ENCODE results near the gene THSD4.
A peak's percentile ranks its signal among the peaks of the same experiment; 100 is the strongest.

THSD4 gene

DNA sequence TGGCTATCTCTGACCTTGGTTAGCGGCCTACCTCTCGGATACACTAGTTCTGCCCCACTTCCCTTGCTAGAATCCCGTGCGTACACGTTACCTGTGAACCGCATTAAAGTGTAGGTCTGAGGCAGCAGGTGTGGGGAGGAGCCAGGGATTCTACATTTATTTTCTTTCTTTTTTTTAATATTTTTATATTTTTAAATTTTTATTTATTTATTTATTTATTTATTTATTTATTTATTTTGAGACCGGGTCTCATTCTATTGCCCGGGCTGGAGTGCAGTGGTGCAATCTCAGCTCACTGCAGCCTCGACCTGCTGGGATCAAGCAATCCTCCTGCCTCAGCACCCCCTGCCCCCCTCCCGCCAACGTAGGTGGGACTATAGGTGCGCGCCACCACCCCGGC, 634.2 kb downstream of the THSD4 start:
- Histone ChIP-seq H3K79me2 (ENCODE audit: low read length) (no peaks in the 10 kb centered on the region), H3K4me2 (ENCODE audit: low read depth, low read length) (no peak overlapping the region), H3F3A (ENCODE audit: insufficient read depth, low read length) (no peaks in the 10 kb centered on the region), H3K27me3 (replicated peaks; ENCODE audit: insufficient read depth, low read length) (no peaks in the 10 kb centered on the region), H4K20me1 (ENCODE audit: insufficient read depth, low read length) (no peaks in the 10 kb centered on the region), H3K9ac (ENCODE audit: low read length) (no peak overlapping the region), H3K4me1 (ENCODE audit: low read length) (no peaks in the 10 kb centered on the region), H3K9me2 (replicated peaks; ENCODE audit: insufficient read depth, low read length) (no peaks in the 10 kb centered on the region), H2AFZ (ENCODE audit: low read length) (no peak overlapping the region), H3K36me3 (replicated peaks; ENCODE audit: insufficient read depth, low read length) (no peaks in the 10 kb centered on the region), H3K9me3 (replicated peaks; ENCODE audit: insufficient read depth, low read length) (no peaks in the 10 kb centered on the region), H3K4me3 (ENCODE audit: low read length) (no peak overlapping the region), H3K27ac (ENCODE audit: low read length) (no peak overlapping the region)
- no peak for DNase-seq
- TF ChIP-seq EZH2phosphoT487 (IDR thresholded peaks at IDR 0.05; ENCODE audit: low read length) (no peak), CTCF (IDR thresholded peaks at IDR 0.05; ENCODE audit: low read length) (no peak), EZH2 (optimal IDR thresholded peaks at IDR 0.05; ENCODE audit: low read depth, low read length) (no peak)

DNA sequence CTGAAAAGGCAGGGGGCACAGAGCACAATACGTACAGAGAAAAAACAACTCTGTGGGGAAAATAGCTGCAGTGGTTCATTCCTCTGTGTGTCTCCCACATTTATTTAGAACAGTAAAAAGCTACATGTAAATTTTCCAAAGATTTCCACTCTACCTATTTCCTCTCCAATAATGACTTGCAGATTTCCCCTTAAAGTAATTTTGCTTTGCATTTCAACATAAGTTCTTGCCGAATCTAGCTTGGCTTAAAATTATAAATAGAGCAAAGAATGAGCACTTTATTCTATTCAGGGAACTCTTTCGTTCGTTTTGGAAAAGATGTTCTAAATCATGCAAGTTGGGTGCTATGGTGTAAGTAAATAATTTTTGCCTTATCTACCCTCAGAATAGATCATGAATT, 636.9 kb downstream of the THSD4 start:
- Histone ChIP-seq H3K27me3 (replicated peaks; ENCODE audit: insufficient read depth, low read length) (no peaks in the 10 kb centered on the region), H3K27ac (ENCODE audit: low read length) (no peak overlapping the region), H3K4me1 (ENCODE audit: low read length) (no peaks in the 10 kb centered on the region), H3K4me2 (ENCODE audit: low read depth, low read length) (no peak overlapping the region), H3K9ac (ENCODE audit: low read length) (no peak overlapping the region), H2AFZ (ENCODE audit: low read length) (no peak overlapping the region), H4K20me1 (ENCODE audit: insufficient read depth, low read length) (no peaks in the 10 kb centered on the region), H3K36me3 (replicated peaks; ENCODE audit: insufficient read depth, low read length) (no peaks in the 10 kb centered on the region), H3K9me3 (replicated peaks; ENCODE audit: insufficient read depth, low read length) (no peaks in the 10 kb centered on the region), H3K79me2 (ENCODE audit: low read length) (no peaks in the 10 kb centered on the region), H3K9me2 (replicated peaks; ENCODE audit: insufficient read depth, low read length) (no peaks in the 10 kb centered on the region), H3F3A (ENCODE audit: insufficient read depth, low read length) (no peaks in the 10 kb centered on the region), H3K4me3 (ENCODE audit: low read length) (no peak overlapping the region)
- no peak for DNase-seq
- TF ChIP-seq EZH2phosphoT487 (IDR thresholded peaks at IDR 0.05; ENCODE audit: low read length) (no peak), EZH2 (optimal IDR thresholded peaks at IDR 0.05; ENCODE audit: low read depth, low read length) (no peak), CTCF (IDR thresholded peaks at IDR 0.05; ENCODE audit: low read length) (no peak)

- TF ChIP-seq CTCF (IDR thresholded peaks at IDR 0.05; ENCODE audit: low read length) (peak; percentile 41), EZH2phosphoT487 (IDR thresholded peaks at IDR 0.05; ENCODE audit: low read length) (no peak), EZH2 (optimal IDR thresholded peaks at IDR 0.05; ENCODE audit: low read depth, low read length) (no peak)
- H3K27me3 ChIP-seq (replicated peaks; ENCODE audit: insufficient read depth, low read length), result no peaks in the 10 kb centered on the region
- H3K79me2 ChIP-seq (ENCODE audit: low read length), result no peaks in the 10 kb centered on the region
- H3F3A ChIP-seq (ENCODE audit: insufficient read depth, low read length), result no peaks in the 10 kb centered on the region
- H3K36me3 ChIP-seq (replicated peaks; ENCODE audit: insufficient read depth, low read length), result no peaks in the 10 kb centered on the region
- H3K27ac ChIP-seq (ENCODE audit: low read length), result no peak overlapping the region
- no peaks in the 10 kb centered on the region for H3K9me2 ChIP-seq (replicated peaks; ENCODE audit: insufficient read depth, low read length)
- H3K9me3 ChIP-seq (replicated peaks; ENCODE audit: insufficient read depth, low read length), result no peaks in the 10 kb centered on the region
- H3K9ac ChIP-seq (ENCODE audit: low read length), result no peak overlapping the region
- H4K20me1 ChIP-seq (ENCODE audit: insufficient read depth, low read length), result no peaks in the 10 kb centered on the region
- no peak overlapping the region for H3K4me3 ChIP-seq (ENCODE audit: low read length)
- no peaks in the 10 kb centered on the region for H3K4me1 ChIP-seq (ENCODE audit: low read length)
- no peak overlapping the region for H2AFZ ChIP-seq (ENCODE audit: low read length)
- peak; percentile 9 for DNase-seq
- H3K4me2 ChIP-seq (ENCODE audit: low read depth, low read length), result no peak overlapping the region
These were observed 637.5 kb downstream of the THSD4 start for GRCh38 chr15:71752604-71753289.

All from MM.1S (cell line).